Esophagus muscularis mucosa (tissue), 4 donors: ENCODE data around the gene BRIX1. TPM values are rescaled to one million over a fixed set of nuclear protein-coding genes. Genes with fewer than 3 reads are reported as not detected.

Experiments used
- DNase-seq: peaks from one replicate; pipeline ENCODE4 v3.0.0-alpha.2; 2017; ENCODE audit errors: extremely low spot score
- H3K27ac ChIP-seq, 4 donors: fragments of 200-600 bp; sonication (generic); replicated peaks in 1 of 4; 1 replicate in 3 of 4; 2 replicates in 1 of 4; pipeline ENCODE4 v1.5.1; 2016 to 2019; ENCODE audit warnings: mild to moderate bottlenecking in 1 of 4
- H3K27me3 ChIP-seq, 4 donors: fragments of 200-600 bp; sonication (generic); one replicate each; pipeline versions ENCODE4 v1.5.1 to v1.6.0; 2016 to 2019
- H3K36me3 ChIP-seq, 4 donors: fragments of 200-600 bp; sonication (generic); one replicate each; pipeline ENCODE4 v1.5.1; 2016 to 2019
- H3K4me1 ChIP-seq, 4 donors: fragments of 200-600 bp; sonication (generic); one replicate each; pipeline ENCODE4 v1.5.1; 2016 to 2019
- H3K4me3 ChIP-seq, 4 donors: fragments of 200-600 bp; sonication (generic); 1 replicate in 2 of 4; 2 replicates in 2 of 4; pipeline ENCODE4 v1.5.1; 2016 to 2019; ENCODE audit warnings: mild to moderate bottlenecking in 4 of 4, moderate library complexity in 1 of 4
- H3K9me3 ChIP-seq, 4 donors: fragments of 200-600 bp; sonication (generic); 1 replicate in 3 of 4; 2 replicates in 1 of 4; pipeline ENCODE4 v1.5.1; 2016 to 2019
- CTCF ChIP-seq, 3 experiments: fragments of 200-600 bp in 2 of 3; fragments of 450-650 bp in 1 of 3; sonication (generic) in 2 of 3; IDR thresholded peaks; one replicate each; pipeline ENCODE4 v1.5.1; 2017 to 2019; ENCODE audit warnings: antibody characterized with exemption in 3 of 3, mild to moderate bottlenecking in 2 of 3, moderate library complexity in 1 of 3
- EP300 ChIP-seq: sonication (generic); formaldehyde crosslinking; IDR thresholded peaks from one replicate; pipeline ENCODE4 v1.6.1; 2017; ENCODE audit warnings: antibody characterized with exemption
- POLR2A ChIP-seq: fragments of 450-650 bp; IDR thresholded peaks from one replicate; pipeline ENCODE4 v1.6.1; 2017; ENCODE audit warnings: antibody characterized with exemption, moderate library complexity, mild to moderate bottlenecking, low read depth
- POLR2AphosphoS5 ChIP-seq, 2 donors: sonication (generic); formaldehyde crosslinking; IDR thresholded peaks; one replicate each; pipeline ENCODE4 v1.6.1; 2017; ENCODE audit warnings: antibody characterized with exemption in 2 of 2
- WGBS: methylation state at CpG from one replicate; pipeline ENCODE4 v1.1.5; 2018; 5-methylcytosine and 5-hydroxymethylcytosine counted together
- intact Hi-C: fragments of 100-400 bp; cut with DNase I; formaldehyde crosslinking; loops from one replicate; pipeline ENCODE4 v1.15.1; 2023
- total RNA-seq, 4 donors: library from RNA; depleted of rRNA; stranded (reverse); fragments of >200 nt; gene quantifications; one replicate each; pipeline versions ENCODE4 v1.1.0 to v1.2.1, GENCODE V29; 2016

BRIX1 gene
- total RNA-seq, 4 donors from 2014 or later = 18.4 to 31.8 (median 19.8) TPM

- Histone ChIP-seq H3K27ac (peak within 1 kb of the TSS; percentile 96 to 98 (median 98)), H3K9me3 (no peaks in the 10 kb centered on the region), H3K27me3 (no peaks in the 10 kb centered on the region), H3K4me3 (peak within 1 kb of the TSS; percentile 87 to 97 (median 94)), H3K4me1 (peaks cover 21 to 36% (median 31%) of the 10 kb centered on the region in 4 donors), H3K36me3 (peaks cover 6 to 37% (median 30%) of the 10 kb centered on the region in 4 donors)
- under 1% methylated on average over 36 of the region's 63 CpGs for WGBS
- DNase-seq = peak; percentile 99
- no peak for TF ChIP-seq POLR2A
- peak; percentile 56 to 81 for TF ChIP-seq POLR2AphosphoS5 (IDR thresholded peaks at IDR 0.05)
- intact Hi-C loops = loop anchor here (10.0 kb wide), 1 partner anchor 924 kb away; the partner anchor contains the start of gene AMACR
These were observed 13.7 kb downstream of the BRIX1 start, which contains the start of gene DNAJC21 for GRCh38 chr5:34929134-34929719. Gene DNAJC21, plus strand, starts transcription at chr5:34929559. Its CDS starts 261 bp downstream, at chr5:34929820.

- peaks cover 6 to 31% (median 24%) of the 10 kb centered on the region in 4 donors for H3K36me3 ChIP-seq
- under 1% methylated on average over 21 of the region's 70 CpGs for WGBS
- H3K4me1 ChIP-seq = peaks cover 20 to 35% (median 30%) of the 10 kb centered on the region in 4 donors
- H3K4me3 ChIP-seq = peak overlapping the region; percentile 87 to 97 (median 94)
- peak overlapping the region; percentile 96 to 98 (median 98) for H3K27ac ChIP-seq
- peak; percentile 95 for DNase-seq
- intact Hi-C loops = loop anchor here (10.0 kb wide), 1 partner anchor 925 kb away; the partner anchor contains the start of gene AMACR
- no peaks in the 10 kb centered on the region for H3K27me3 ChIP-seq
- H3K9me3 ChIP-seq = no peaks in the 10 kb centered on the region
- no peak for TF ChIP-seq EP300
- TF ChIP-seq POLR2AphosphoS5 (IDR thresholded peaks at IDR 0.05) = peak in 1 of 2 donors; percentile 56
These were observed 14.4 kb downstream of the BRIX1 start for GRCh38 chr5:34929720-34930461.

DNA sequence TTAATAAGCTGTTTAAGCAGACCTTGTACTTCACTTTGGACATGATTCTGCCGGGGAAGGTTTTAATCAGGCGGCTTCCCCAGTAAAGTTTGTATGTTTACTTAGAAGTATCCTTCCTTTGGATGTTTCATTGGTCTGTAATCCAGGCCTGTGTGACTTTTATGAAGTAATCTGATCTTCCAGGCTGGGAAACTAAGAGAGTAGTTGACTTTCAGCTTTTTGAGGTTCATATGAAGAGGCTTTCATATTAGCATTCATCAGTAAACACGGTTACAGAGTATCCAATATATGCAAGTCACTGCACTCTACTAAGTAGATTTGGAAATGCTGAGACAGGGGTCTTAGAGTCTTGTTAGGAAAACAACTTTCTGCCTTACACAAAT, 14.9 kb downstream of the BRIX1 start:
- H3K9me3 ChIP-seq = no peaks in the 10 kb centered on the region
- WGBS = 0% methylated on average over 3 of the region's 3 CpGs
- peaks cover 20 to 35% (median 30%) of the 10 kb centered on the region in 4 donors for H3K4me1 ChIP-seq
- peaks cover 6 to 26% (median 19%) of the 10 kb centered on the region in 4 donors for H3K36me3 ChIP-seq
- H3K4me3 ChIP-seq = peak overlapping the region; percentile 87 to 97 (median 94)
- intact Hi-C loops = no loop called here
- H3K27ac ChIP-seq = peak overlapping the region; percentile 96 to 98 (median 98)
- DNase-seq = no peak
- no peaks in the 10 kb centered on the region for H3K27me3 ChIP-seq
- no peak for TF ChIP-seq EP300
- no peak for TF ChIP-seq CTCF (IDR thresholded peaks at IDR 0.05)
- no peak for TF ChIP-seq POLR2AphosphoS5 (IDR thresholded peaks at IDR 0.05)
- TF ChIP-seq POLR2A = no peak

GRCh38 chr5:34930870-34931269, 15.4 kb downstream of the BRIX1 start:
- H3K27ac ChIP-seq = peak overlapping the region; percentile 96 to 98 (median 98)
- no peaks in the 10 kb centered on the region for H3K9me3 ChIP-seq
- intact Hi-C loops = no loop called here
- H3K36me3 ChIP-seq = peaks cover 6 to 26% (median 17%) of the 10 kb centered on the region in 4 donors
- peaks cover 20 to 35% (median 30%) of the 10 kb centered on the region in 4 donors for H3K4me1 ChIP-seq
- TF ChIP-seq POLR2AphosphoS5 (IDR thresholded peaks at IDR 0.05) (no peak), POLR2A (no peak), CTCF (IDR thresholded peaks at IDR 0.05) (no peak), EP300 (no peak)
- 73% methylated on average over 4 of the region's 4 CpGs for WGBS
- no peaks in the 10 kb centered on the region for H3K27me3 ChIP-seq
- H3K4me3 ChIP-seq = peak overlapping the region; percentile 87 to 97 (median 94)
- no peak for DNase-seq

GRCh38 chr5:34932947-34933346, 17.4 kb downstream of the BRIX1 start:
- WGBS = 97% methylated on average over 2 of the region's 2 CpGs
- no peak for DNase-seq
- Histone ChIP-seq H3K27ac (no peak overlapping the region), H3K27me3 (no peaks in the 10 kb centered on the region), H3K4me3 (no peak overlapping the region), H3K4me1 (peaks cover 20 to 35% (median 30%) of the 10 kb centered on the region in 4 donors), H3K36me3 (peaks cover 18 to 36% (median 28%) of the 10 kb centered on the region in 4 donors), H3K9me3 (no peaks in the 10 kb centered on the region)
- TF ChIP-seq CTCF (IDR thresholded peaks at IDR 0.05) (no peak), EP300 (no peak), POLR2AphosphoS5 (IDR thresholded peaks at IDR 0.05) (no peak), POLR2A (no peak)
- intact Hi-C loops = no loop called here
